Liver (tissue), 9 donors: ENCODE data around the gene LOXL4. TPM values are rescaled to one million over a fixed set of nuclear protein-coding genes. Genes with fewer than 3 reads are reported as not detected.

Source experiments
- DNase-seq: peaks from one replicate; pipeline ENCODE4 v3.0.0-alpha.2; 2017; ENCODE audit warnings: low spot score
- H3K27ac ChIP-seq, 2 donors: one replicate each; pipeline ENCODE4 v1.7.0; 2013; ENCODE audit warnings: inconsistent platforms in 2 of 2, low read length in 2 of 2, control low read depth in 1 of 2, low read depth in 1 of 2, mild to moderate bottlenecking in 1 of 2
- H3K27me3 ChIP-seq, 4 donors: one replicate each; pipeline versions ENCODE4 v1.6.1 to v1.7.0; 2013; ENCODE audit warnings: low read length in 3 of 4, inconsistent platforms in 1 of 4, mild to moderate bottlenecking in 1 of 4, moderate library complexity in 1 of 4; ENCODE audit not compliant: control insufficient read depth in 4 of 4, insufficient read depth in 4 of 4
- H3K36me3 ChIP-seq, 4 donors: one replicate each; pipeline versions ENCODE4 v1.6.1 to v1.7.0; 2013; ENCODE audit warnings: low read length in 3 of 4, mild to moderate bottlenecking in 3 of 4, low read depth in 1 of 4, moderate library complexity in 1 of 4; ENCODE audit not compliant: control insufficient read depth in 4 of 4, insufficient read depth in 3 of 4
- H3K4me1 ChIP-seq, 4 donors: one replicate each; pipeline versions ENCODE4 v1.6.1 to v1.7.0; 2013; ENCODE audit warnings: low read length in 3 of 4, mild to moderate bottlenecking in 3 of 4, moderate library complexity in 1 of 4; ENCODE audit not compliant: control insufficient read depth in 4 of 4, insufficient read depth in 4 of 4
- H3K4me3 ChIP-seq, 3 donors: one replicate each; pipeline versions ENCODE4 v1.6.1 to v1.7.0; 2013; ENCODE audit warnings: low read length in 3 of 3, control low read depth in 1 of 3, low read depth in 1 of 3, mild to moderate bottlenecking in 1 of 3
- H3K9ac ChIP-seq, 2 donors: one replicate each; pipeline ENCODE4 v1.7.0; 2013; ENCODE audit warnings: low read length in 2 of 2, mild to moderate bottlenecking in 2 of 2, moderate library complexity in 2 of 2, control low read depth in 1 of 2, low read depth in 1 of 2
- H3K9me3 ChIP-seq, 4 donors: one replicate each; pipeline versions ENCODE4 v1.6.1 to v1.7.0; 2013; ENCODE audit warnings: low read length in 3 of 4; ENCODE audit not compliant: control insufficient read depth in 4 of 4
- EGR1 ChIP-seq, 2 donors: IDR thresholded peaks; 2 replicates each; pipeline ENCODE4 v1.6.1; 2016 to 2018; ENCODE audit warnings: antibody characterized with exemption in 2 of 2, low read depth in 2 of 2
- FOXA1 ChIP-seq: IDR thresholded peaks from 2 replicates; pipeline ENCODE4 v1.6.1; 2016; ENCODE audit warnings: antibody characterized with exemption
- FOXA2 ChIP-seq: IDR thresholded peaks from 2 replicates; pipeline ENCODE4 v1.6.1; 2016; ENCODE audit warnings: antibody characterized with exemption
- GABPA ChIP-seq, 2 donors: IDR thresholded peaks in 1 of 2; conservative IDR thresholded peaks in 1 of 2; 2 replicates each; pipeline ENCODE4 v1.6.1; 2016; ENCODE audit warnings: antibody characterized with exemption in 2 of 2, mild to moderate bottlenecking in 1 of 2, moderate library complexity in 1 of 2
- HNF4G ChIP-seq: IDR thresholded peaks from 2 replicates; pipeline ENCODE4 v1.6.1; 2016; ENCODE audit warnings: antibody characterized with exemption
- JUND ChIP-seq, 2 donors: IDR thresholded peaks; 2 replicates each; pipeline ENCODE4 v1.6.1; 2016; ENCODE audit warnings: antibody characterized with exemption in 2 of 2
- NR2F2 ChIP-seq: IDR thresholded peaks from 2 replicates; pipeline ENCODE4 v1.6.1; 2016; ENCODE audit warnings: antibody characterized with exemption
- RXRA ChIP-seq, 2 donors: IDR thresholded peaks; 2 replicates each; pipeline ENCODE4 v1.6.1; 2017 to 2018; ENCODE audit warnings: antibody characterized with exemption in 2 of 2, mild to moderate bottlenecking in 1 of 2
- SP1 ChIP-seq: IDR thresholded peaks from 2 replicates; pipeline ENCODE4 v1.6.1; 2018; ENCODE audit warnings: antibody characterized with exemption, mild to moderate bottlenecking
- TAF1 ChIP-seq: conservative IDR thresholded peaks from 2 replicates; pipeline ENCODE4 v1.6.1; 2016; ENCODE audit warnings: antibody characterized with exemption, mild to moderate bottlenecking
- YY1 ChIP-seq: IDR thresholded peaks from 2 replicates; pipeline ENCODE4 v1.6.1; 2016; ENCODE audit warnings: antibody characterized with exemption, mild to moderate bottlenecking
- WGBS: extraction: QIAGEN DNeasy Blood & Tissue Kit; methylation state at CpG from one replicate; pipeline ENCODE4 v1.1.7; 2013; 5-methylcytosine and 5-hydroxymethylcytosine counted together
- polyA plus RNA-seq, 2 donors: library from polyadenylated mRNA; stranded (reverse) in 1 of 2; unstranded in 1 of 2; fragments of 200-250 nt in 1 of 2; fragments of >200 nt in 1 of 2; fragmentation: Nextera tagmentation in 1 of 2; extraction: Ambion mirVana in 1 of 2; gene quantifications; one replicate each; pipeline versions ENCODE4 v1.2.1 to v1.2.3, GENCODE V29; 2013 to 2015
- total RNA-seq, 2 donors: library from RNA; depleted of rRNA; stranded (reverse); fragments of >200 nt; gene quantifications; one replicate each; pipeline ENCODE4 v1.2.3, GENCODE V29; 2014
- TF ChIP-seq, protein P1 (sequence below): fragments of 150-350 bp; IDR thresholded peaks from 2 replicates; pipeline ENCODE4 v1.5.1; 2017; ENCODE audit warnings: improper control_type of control experiment, low read depth, low read length; ENCODE audit not compliant: missing input control
- TF ChIP-seq, protein P2 (sequence below): IDR thresholded peaks from 2 replicates; pipeline ENCODE4 v1.6.1; 2016; ENCODE audit warnings: antibody characterized with exemption, mild to moderate bottlenecking
- TF ChIP-seq, protein P3 (sequence below): IDR thresholded peaks from 2 replicates; pipeline ENCODE4 v1.6.1; 2016; ENCODE audit warnings: antibody characterized with exemption
- TF ChIP-seq, protein P4 (sequence below): IDR thresholded peaks from 2 replicates; pipeline ENCODE4 v1.6.1; 2016; ENCODE audit warnings: antibody characterized with exemption
- TF ChIP-seq, protein P5 (sequence below): IDR thresholded peaks from 2 replicates; pipeline ENCODE4 v1.6.1; 2016; ENCODE audit warnings: antibody characterized with exemption
- donor health status: healthy.
- donor health status: healthy.
- donor health status: healthy.
- donor health status: healthy.
- donor health status: healthy.

The LOXL4 gene
- total and polyA plus RNA-seq, 4 donors, result 0.38 to 18.5 (median 1.0) TPM

DNA sequence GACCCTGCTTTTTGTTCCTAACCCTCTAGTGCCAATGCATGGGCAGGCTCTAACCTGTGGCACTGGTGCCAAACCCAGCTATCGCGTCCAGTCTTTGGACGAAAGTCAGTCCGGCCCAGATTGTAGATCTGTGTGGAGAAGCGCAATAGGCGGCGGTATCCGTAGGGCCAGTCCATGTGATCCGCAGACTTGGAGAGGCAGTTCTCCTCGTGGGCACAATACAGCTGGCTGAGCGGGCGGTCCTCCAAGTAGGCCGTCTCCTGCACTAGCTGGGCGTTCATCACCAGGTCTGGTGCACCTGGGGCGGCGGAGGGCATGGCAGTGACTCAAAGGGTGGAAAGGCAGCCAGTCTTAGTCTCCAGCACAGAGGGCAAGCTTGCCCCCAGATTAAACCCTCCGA lies 14.5 kb downstream of the LOXL4 start:
- no peak overlapping the region for H3K27ac ChIP-seq
- H3K36me3 ChIP-seq, result peaks cover 0 to 5% (median 1%) of the 10 kb centered on the region in 4 donors
- 95% methylated on average over 17 of the region's 17 CpGs for WGBS
- no peaks in the 10 kb centered on the region for H3K27me3 ChIP-seq
- H3K4me3 ChIP-seq, result no peak overlapping the region
- H3K9me3 ChIP-seq, result no peaks in the 10 kb centered on the region
- TF ChIP-seq, protein P1, sequence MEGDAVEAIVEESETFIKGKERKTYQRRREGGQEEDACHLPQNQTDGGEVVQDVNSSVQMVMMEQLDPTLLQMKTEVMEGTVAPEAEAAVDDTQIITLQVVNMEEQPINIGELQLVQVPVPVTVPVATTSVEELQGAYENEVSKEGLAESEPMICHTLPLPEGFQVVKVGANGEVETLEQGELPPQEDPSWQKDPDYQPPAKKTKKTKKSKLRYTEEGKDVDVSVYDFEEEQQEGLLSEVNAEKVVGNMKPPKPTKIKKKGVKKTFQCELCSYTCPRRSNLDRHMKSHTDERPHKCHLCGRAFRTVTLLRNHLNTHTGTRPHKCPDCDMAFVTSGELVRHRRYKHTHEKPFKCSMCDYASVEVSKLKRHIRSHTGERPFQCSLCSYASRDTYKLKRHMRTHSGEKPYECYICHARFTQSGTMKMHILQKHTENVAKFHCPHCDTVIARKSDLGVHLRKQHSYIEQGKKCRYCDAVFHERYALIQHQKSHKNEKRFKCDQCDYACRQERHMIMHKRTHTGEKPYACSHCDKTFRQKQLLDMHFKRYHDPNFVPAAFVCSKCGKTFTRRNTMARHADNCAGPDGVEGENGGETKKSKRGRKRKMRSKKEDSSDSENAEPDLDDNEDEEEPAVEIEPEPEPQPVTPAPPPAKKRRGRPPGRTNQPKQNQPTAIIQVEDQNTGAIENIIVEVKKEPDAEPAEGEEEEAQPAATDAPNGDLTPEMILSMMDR, result no peak
- TF ChIP-seq JUND (IDR thresholded peaks at IDR 0.05) (no peak), EGR1 (IDR thresholded peaks at IDR 0.05; ENCODE audit: low read depth in 2 of 2) (no peak), TAF1 (no peak), HNF4G (no peak), FOXA2 (no peak), RXRA (IDR thresholded peaks at IDR 0.05) (no peak), SP1 (no peak), FOXA1 (no peak), GABPA (IDR thresholded peaks at IDR 0.05 in 1 of 2, conservative IDR thresholded peaks at IDR 0.05 in 1 of 2) (no peak), NR2F2 (no peak)
- TF ChIP-seq, protein P2, sequence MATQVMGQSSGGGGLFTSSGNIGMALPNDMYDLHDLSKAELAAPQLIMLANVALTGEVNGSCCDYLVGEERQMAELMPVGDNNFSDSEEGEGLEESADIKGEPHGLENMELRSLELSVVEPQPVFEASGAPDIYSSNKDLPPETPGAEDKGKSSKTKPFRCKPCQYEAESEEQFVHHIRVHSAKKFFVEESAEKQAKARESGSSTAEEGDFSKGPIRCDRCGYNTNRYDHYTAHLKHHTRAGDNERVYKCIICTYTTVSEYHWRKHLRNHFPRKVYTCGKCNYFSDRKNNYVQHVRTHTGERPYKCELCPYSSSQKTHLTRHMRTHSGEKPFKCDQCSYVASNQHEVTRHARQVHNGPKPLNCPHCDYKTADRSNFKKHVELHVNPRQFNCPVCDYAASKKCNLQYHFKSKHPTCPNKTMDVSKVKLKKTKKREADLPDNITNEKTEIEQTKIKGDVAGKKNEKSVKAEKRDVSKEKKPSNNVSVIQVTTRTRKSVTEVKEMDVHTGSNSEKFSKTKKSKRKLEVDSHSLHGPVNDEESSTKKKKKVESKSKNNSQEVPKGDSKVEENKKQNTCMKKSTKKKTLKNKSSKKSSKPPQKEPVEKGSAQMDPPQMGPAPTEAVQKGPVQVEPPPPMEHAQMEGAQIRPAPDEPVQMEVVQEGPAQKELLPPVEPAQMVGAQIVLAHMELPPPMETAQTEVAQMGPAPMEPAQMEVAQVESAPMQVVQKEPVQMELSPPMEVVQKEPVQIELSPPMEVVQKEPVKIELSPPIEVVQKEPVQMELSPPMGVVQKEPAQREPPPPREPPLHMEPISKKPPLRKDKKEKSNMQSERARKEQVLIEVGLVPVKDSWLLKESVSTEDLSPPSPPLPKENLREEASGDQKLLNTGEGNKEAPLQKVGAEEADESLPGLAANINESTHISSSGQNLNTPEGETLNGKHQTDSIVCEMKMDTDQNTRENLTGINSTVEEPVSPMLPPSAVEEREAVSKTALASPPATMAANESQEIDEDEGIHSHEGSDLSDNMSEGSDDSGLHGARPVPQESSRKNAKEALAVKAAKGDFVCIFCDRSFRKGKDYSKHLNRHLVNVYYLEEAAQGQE, result no peak
- TF ChIP-seq, protein P3, sequence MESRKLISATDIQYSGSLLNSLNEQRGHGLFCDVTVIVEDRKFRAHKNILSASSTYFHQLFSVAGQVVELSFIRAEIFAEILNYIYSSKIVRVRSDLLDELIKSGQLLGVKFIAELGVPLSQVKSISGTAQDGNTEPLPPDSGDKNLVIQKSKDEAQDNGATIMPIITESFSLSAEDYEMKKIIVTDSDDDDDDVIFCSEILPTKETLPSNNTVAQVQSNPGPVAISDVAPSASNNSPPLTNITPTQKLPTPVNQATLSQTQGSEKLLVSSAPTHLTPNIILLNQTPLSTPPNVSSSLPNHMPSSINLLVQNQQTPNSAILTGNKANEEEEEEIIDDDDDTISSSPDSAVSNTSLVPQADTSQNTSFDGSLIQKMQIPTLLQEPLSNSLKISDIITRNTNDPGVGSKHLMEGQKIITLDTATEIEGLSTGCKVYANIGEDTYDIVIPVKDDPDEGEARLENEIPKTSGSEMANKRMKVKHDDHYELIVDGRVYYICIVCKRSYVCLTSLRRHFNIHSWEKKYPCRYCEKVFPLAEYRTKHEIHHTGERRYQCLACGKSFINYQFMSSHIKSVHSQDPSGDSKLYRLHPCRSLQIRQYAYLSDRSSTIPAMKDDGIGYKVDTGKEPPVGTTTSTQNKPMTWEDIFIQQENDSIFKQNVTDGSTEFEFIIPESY, result no peak
- TF ChIP-seq, protein P4, sequence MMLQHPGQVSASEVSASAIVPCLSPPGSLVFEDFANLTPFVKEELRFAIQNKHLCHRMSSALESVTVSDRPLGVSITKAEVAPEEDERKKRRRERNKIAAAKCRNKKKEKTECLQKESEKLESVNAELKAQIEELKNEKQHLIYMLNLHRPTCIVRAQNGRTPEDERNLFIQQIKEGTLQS, result no peak
- no peak overlapping the region for H3K9ac ChIP-seq
- peaks cover 0 to 8% (median 2%) of the 10 kb centered on the region in 4 donors for H3K4me1 ChIP-seq
- peak; percentile 29 for DNase-seq

DNA sequence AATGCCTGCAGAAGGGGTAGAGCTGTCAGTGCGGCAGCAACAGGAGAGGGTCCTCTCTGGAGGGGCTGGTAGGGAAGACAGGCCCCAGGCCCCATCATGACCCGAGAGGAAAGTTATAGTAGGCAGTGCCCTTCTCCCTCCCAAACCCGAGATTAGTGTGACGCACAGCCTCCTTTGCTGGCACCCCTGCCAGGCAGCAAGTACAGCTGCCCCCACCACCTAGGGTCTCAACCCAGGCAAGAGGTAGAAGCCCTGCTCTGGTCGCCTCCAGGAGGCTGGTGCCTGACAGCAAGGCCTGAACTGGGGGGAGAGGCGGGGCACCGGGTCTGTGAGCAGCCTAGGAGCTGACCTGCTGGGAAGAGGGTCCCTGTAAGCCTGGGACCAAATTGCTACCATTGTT lies 15.5 kb downstream of the LOXL4 start:
- Histone ChIP-seq H3K4me1 (peaks cover 0 to 8% (median 2%) of the 10 kb centered on the region in 4 donors), H3K27me3 (no peaks in the 10 kb centered on the region), H3K9ac (no peak overlapping the region), H3K9me3 (no peaks in the 10 kb centered on the region), H3K4me3 (no peak overlapping the region), H3K36me3 (peaks cover 0 to 10% (median 7%) of the 10 kb centered on the region in 4 donors), H3K27ac (no peak overlapping the region)
- WGBS, result 96% methylated on average over 7 of the region's 7 CpGs
- TF ChIP-seq, protein P2, result no peak
- TF ChIP-seq, protein P5, sequence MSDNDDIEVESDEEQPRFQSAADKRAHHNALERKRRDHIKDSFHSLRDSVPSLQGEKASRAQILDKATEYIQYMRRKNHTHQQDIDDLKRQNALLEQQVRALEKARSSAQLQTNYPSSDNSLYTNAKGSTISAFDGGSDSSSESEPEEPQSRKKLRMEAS, result no peak
- TF ChIP-seq SP1 (no peak), YY1 (no peak)
- peak; percentile 31 for DNase-seq
